ENCODE measurements around the gene AATF.

- TF ChIP-seq, protein P1, sequence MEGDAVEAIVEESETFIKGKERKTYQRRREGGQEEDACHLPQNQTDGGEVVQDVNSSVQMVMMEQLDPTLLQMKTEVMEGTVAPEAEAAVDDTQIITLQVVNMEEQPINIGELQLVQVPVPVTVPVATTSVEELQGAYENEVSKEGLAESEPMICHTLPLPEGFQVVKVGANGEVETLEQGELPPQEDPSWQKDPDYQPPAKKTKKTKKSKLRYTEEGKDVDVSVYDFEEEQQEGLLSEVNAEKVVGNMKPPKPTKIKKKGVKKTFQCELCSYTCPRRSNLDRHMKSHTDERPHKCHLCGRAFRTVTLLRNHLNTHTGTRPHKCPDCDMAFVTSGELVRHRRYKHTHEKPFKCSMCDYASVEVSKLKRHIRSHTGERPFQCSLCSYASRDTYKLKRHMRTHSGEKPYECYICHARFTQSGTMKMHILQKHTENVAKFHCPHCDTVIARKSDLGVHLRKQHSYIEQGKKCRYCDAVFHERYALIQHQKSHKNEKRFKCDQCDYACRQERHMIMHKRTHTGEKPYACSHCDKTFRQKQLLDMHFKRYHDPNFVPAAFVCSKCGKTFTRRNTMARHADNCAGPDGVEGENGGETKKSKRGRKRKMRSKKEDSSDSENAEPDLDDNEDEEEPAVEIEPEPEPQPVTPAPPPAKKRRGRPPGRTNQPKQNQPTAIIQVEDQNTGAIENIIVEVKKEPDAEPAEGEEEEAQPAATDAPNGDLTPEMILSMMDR (IDR thresholded peaks at IDR 0.05): no peak
- TF ChIP-seq POLR2A (IDR thresholded peaks at IDR 0.05): no peak
Observed at GRCh38 chr17:36921095-36921851, 27.5 kb upstream of the AATF start.
